Femur (tissue), 1 donor: ENCODE results near the gene TOR1A.

Source experiments
- DNase-seq: peaks from one replicate; pipeline ENCODE4 v3.0.0-alpha.2; 2017

Gene TOR1A

DNA sequence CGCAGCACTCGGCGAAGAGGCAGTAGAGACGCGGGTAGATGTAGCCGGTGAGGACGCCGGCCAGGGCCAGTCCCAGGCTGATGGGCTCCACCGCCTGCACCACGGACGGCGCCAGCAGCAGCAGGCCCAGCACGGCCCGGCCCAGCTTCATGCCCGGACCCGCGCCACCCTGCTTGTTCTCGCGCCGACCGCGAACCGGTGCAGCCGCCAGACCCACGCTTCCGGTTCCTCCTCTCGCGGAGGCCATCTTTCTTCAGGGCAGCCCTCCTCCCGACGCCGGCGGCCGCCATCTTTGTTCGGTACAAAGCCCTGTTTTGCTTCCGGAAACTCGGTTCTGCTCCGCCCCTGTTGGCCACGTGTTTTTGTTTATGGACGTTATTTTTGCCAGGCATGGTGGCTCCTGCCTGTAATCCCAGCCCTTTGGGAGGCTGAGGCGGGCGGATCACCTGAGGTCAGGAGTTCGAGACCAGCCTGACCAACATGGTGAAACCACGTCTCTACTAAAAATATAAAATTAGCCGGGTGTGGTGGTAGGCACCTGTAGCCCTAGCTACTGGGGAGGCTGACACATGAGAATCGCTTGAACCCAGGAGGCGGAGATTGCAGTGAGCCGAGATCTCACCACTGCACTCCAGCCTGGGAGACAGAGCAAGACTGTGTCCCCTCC, at the start of gene TOR1A:
TSS of gene TOR1A (minus strand) at position 202 of the 667 bp plus-strand sequence. CDS start at position 151, 51 bp downstream.
- DNase-seq: peak; percentile 96

- no peak for DNase-seq
Observed at GRCh38 chr9:129871046-129871445, 47.1 kb upstream of the TOR1A start.

- no peak for DNase-seq
Observed at GRCh38 chr9:129869585-129870501, 45.9 kb upstream of the TOR1A start.

GRCh38 chr9:129868872-129869486, 45.0 kb upstream of the TOR1A start:
- no peak for DNase-seq

DNA sequence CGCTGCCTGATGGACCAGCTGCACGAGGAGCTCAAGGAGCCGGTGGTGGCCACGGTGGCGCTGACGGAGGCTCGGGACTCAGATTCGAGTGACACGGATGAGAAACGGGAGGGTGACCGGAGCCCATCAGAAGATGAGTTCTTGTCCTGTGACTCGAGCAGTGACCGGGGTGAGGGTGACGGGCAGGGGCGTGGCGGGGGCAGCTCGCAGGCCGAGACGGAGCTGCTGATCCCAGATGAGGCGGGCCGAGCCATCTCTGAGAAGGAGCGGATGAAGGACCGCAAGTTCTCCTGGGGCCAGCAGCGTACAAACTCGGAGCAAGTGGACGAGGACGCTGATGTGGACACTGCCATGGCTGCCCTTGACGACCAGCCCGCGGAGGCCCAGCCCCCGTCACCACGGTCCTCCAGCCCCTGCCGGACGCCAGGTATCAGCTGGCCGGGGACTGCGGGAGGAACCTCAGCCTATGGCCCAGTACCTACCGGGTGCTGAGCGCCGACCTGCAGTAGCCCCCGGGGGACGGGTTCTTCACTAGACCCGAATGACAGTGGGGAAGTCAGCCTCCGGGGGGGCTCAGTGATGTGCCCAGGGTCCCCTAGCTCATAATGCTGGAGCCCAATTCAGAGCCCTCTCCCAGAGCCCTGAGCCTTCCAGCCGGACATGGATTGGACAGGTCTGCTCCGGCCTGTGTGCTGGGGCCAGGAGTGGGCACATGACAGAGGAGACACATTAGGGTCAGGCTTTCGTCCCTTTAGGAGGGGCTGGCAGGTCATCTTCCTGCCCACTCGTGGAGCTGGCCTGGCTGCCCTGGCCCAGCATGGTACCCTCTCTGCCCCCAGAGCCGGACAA, 44.3 kb upstream of the TOR1A start:
- no peak for DNase-seq

- DNase-seq: no peak
Observed at GRCh38 chr9:129867136-129868022, 43.4 kb upstream of the TOR1A start.

DNA sequence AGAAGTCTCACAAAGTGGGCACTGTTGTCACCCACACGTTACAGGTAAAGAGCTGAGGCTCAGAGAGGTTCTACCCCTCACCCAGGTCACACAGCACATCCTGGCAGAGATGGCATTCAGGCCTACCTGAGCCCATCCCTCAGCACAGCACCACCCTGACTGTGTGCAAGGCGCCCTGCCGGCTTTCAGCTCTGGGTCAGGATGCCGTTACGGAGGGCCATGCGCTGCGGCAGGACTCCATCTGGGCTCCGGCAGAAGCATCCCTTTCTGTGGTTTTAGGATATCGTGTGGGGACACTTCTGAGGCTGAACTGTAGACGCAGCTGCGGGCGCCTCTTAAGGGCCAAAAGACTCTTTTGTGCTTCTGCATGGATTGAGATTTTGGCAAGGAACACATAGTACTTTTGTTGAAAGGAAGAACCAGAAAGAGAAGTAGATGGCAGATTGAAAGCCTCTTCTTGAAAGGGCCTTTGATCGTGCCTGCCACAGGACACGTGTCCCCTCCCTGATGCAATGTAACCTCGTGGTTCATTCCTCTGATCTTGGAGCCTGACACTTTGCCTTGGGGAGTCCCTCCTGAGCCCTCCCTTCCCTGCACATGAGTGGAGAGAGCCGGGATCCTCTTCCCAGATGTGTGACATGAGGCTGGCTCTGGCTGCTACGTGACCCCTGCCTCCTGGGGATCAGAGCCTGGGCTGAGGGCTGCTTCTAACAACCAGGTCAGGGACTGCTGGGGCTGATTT, 42.6 kb upstream of the TOR1A start:
- no peak for DNase-seq

DNA sequence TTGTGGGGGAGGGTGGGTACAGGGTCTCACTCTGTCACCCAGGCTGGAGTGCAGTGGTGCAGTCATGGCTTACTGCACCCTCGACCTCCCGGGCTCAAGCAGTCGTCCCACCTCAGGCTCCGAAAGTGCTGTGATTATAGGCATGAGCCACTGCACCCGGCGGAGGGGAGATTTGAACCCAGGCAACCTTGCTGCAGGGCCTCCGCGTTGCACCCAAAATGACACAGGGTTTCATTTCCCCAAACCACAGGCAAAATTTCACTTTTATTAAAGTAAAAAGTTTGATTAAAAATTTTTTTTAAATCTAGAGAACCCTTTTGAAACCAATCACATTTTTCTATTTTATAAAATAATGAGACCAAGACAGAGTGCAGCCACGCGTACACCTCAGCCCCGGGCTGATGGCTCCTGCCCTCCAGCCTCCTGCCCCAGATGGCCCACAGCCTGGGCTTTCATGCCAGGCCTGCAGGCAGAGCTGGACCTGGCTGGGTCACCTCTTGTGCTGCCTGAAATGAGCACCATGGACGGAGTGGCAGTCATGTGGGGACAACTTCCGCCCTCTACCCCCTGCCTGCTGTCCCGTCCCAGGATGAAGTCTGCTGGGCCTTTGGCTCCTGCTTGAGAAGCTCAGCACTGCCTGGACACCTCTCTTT, 41.9 kb upstream of the TOR1A start:
- no peak for DNase-seq

- DNase-seq: no peak
Observed at GRCh38 chr9:129864991-129865647, 41.2 kb upstream of the TOR1A start.

GRCh38 chr9:129863059-129863690, 39.2 kb upstream of the TOR1A start:
- DNase-seq: peak; percentile 54

- no peak for DNase-seq
Observed at GRCh38 chr9:129861447-129861827, 37.5 kb upstream of the TOR1A start.

- DNase-seq: no peak
Observed at GRCh38 chr9:129860653-129861446, 36.9 kb upstream of the TOR1A start.

- DNase-seq: no peak
Observed at GRCh38 chr9:129858167-129858962, 34.4 kb upstream of the TOR1A start.

GRCh38 chr9:129857207-129857606, 33.3 kb upstream of the TOR1A start:
- no peak for DNase-seq

DNA sequence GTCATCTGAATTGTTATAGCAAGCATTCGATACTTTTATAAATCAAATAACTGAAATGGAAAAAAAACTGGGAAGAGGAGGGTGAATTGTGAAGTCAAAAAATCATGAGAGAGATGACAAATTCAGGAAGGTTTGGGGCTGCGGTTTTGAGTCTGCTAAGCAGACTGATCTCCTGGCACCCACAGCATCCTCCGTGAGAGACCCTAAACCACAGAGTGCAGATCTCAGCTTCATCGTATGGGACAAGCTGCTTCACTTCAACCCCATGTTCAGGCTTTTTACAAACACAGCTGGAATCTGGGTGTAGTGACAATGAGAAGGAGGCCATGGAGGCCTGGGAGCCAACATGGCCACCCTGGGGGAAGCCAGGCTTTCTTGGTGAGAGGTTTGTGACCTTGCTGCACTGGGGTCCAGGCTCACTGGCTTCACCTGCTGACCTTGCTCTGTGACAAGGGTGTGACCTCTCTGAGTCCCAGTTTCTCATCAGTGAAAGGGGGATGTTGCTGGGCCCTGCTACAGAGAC, 30.7 kb upstream of the TOR1A start:
- DNase-seq: no peak

DNA sequence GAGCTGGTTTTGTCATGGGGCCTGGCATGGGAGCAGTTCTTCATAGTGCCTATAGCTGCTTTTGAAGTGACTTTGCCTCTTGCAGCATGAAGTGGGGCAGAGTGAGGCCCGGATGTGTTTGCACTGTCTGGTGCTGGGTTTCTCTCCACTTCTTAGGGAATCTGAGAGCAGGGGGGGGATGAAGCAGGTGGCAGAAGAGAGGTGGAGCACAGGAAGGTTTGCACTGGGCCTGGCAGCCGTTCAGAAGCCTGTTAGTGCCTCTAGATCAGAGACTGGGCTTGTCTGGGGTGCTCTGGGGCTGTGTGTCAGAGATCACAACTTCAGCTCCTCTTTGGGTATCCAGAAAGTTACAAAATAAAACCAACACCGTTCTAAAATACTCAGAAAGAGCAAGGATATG, 29.7 kb upstream of the TOR1A start:
- no peak for DNase-seq

GRCh38 chr9:129852579-129852978, 28.6 kb upstream of the TOR1A start:
- DNase-seq: no peak
